ENCODE measurements around the gene RPS6KA2.

- TF ChIP-seq CTCF (optimal IDR thresholded peaks at IDR 0.05 in 1 of 3, IDR thresholded peaks at IDR 0.05 in 1 of 3, conservative IDR thresholded peaks at IDR 0.05 in 1 of 3; ENCODE audit: extremely low read depth in 1 of 3, insufficient read depth in 2 of 3, low read length in 3 of 3) = no peak
- no peak for TF ChIP-seq EZH2 (IDR thresholded peaks at IDR 0.05; ENCODE audit: low read length)
These were observed 149.2 kb downstream of the RPS6KA2 start for GRCh38 chr6:166477647-166478365.
